DOHH2 (cell line): Measurements from ENCODE around the gene GOLGA2.

ENCODE experiments used
- H3F3A ChIP-seq: fragments of 200-600 bp; sonication (generic), shearing (Covaris generic); 2 replicates; pipeline ENCODE4 v1.6.0; 2016; ENCODE audit warnings: antibody characterized with exemption, mild to moderate bottlenecking; ENCODE audit not compliant: control insufficient read depth, insufficient read depth
- H3K27ac ChIP-seq: fragments of 200-600 bp; sonication (generic); 2 replicates; pipeline ENCODE4 v1.5.1; 2014; ENCODE audit warnings: low read depth, mild to moderate bottlenecking, low read length, moderate library complexity
- H3K27me3 ChIP-seq: fragments of 200-600 bp; sonication (generic); 2 replicates; pipeline ENCODE4 v1.6.1; 2014; ENCODE audit warnings: mild to moderate bottlenecking, low read length, mixed read lengths; ENCODE audit not compliant: control insufficient read depth
- H3K36me3 ChIP-seq: fragments of 200-600 bp; sonication (generic); 2 replicates; pipeline ENCODE4 v1.6.1; 2014; ENCODE audit warnings: mild to moderate bottlenecking, low read length, moderate library complexity, mixed read lengths; ENCODE audit not compliant: control insufficient read depth
- H3K4me1 ChIP-seq: fragments of 200-600 bp; sonication (generic); 2 replicates; pipeline ENCODE4 v1.6.1; 2014; ENCODE audit warnings: mild to moderate bottlenecking, low read length, mixed read lengths; ENCODE audit not compliant: control insufficient read depth
- H3K4me2 ChIP-seq: fragments of 200-600 bp; sonication (generic); 2 replicates; pipeline ENCODE4 v1.6.0; 2014; ENCODE audit warnings: mild to moderate bottlenecking, low read length, moderate library complexity
- H3K4me3 ChIP-seq: fragments of 200-600 bp; sonication (generic); 2 replicates; pipeline ENCODE4 v1.5.1; 2014; ENCODE audit warnings: mild to moderate bottlenecking, low read length, mixed read lengths
- H3K79me2 ChIP-seq: fragments of 200-600 bp; sonication (generic); 2 replicates; pipeline ENCODE4 v1.6.1; 2014; ENCODE audit warnings: mild to moderate bottlenecking, low read length, mixed read lengths; ENCODE audit not compliant: control insufficient read depth
- H3K9me2 ChIP-seq: fragments of 200-600 bp; sonication (generic); replicated peaks from 2 replicates; pipeline ENCODE4 v1.6.1; 2014; ENCODE audit warnings: mild to moderate bottlenecking, low read length, mixed read lengths; ENCODE audit not compliant: control insufficient read depth
- H3K9me3 ChIP-seq: fragments of 200-600 bp; sonication (generic); 2 replicates; pipeline ENCODE4 v1.6.1; 2014; ENCODE audit warnings: antibody characterized with exemption, low read length, mixed read lengths; ENCODE audit not compliant: control insufficient read depth, insufficient read depth
- H4K20me1 ChIP-seq: fragments of 200-600 bp; sonication (generic); 2 replicates; pipeline ENCODE4 v1.6.0; 2014; ENCODE audit warnings: low read depth, mild to moderate bottlenecking, antibody characterized with exemption, low read length, moderate library complexity; ENCODE audit not compliant: control insufficient read depth, insufficient read depth
- CTCF ChIP-seq: fragments of 200-600 bp; sonication (generic); IDR thresholded peaks from one replicate; pipeline ENCODE4 v1.5.1; 2014; ENCODE audit warnings: antibody characterized with exemption, mild to moderate bottlenecking, low read depth, low read length; ENCODE audit not compliant: poor library complexity, severe bottlenecking
- EZH2phosphoT487 ChIP-seq: fragments of 200-600 bp; sonication (generic); IDR thresholded peaks from 2 replicates; pipeline ENCODE4 v1.6.1; 2017; ENCODE audit warnings: borderline replicate concordance, mild to moderate bottlenecking, antibody characterized with exemption, low read length, moderate library complexity, mixed read lengths

Gene GOLGA2

GRCh38 chr9:128323212-128323730, 47.5 kb upstream of the GOLGA2 start:
- H3K4me3 ChIP-seq: peak overlapping the region; percentile 93
- H3K79me2 ChIP-seq: peaks cover 47% of the 10 kb centered on the region

GRCh38 chr9:128322404-128323211, 46.8 kb upstream of the GOLGA2 start, which contains the start of the genes COQ4 and TRUB2:
TSS of gene COQ4 (plus strand) at chr9:128322839. CDS start at chr9:128322859, 20 bp downstream.
TSS of gene TRUB2 (minus strand) at chr9:128322447. CDS start at chr9:128322408, 39 bp downstream.
- Histone ChIP-seq H3K79me2 (peaks cover 47% of the 10 kb centered on the region), H3K4me2 (peak within 1 kb of the TSS; percentile 84), H3K27me3 (no peaks in the 10 kb centered on the region), H3F3A (no peaks in the 10 kb centered on the region), H3K36me3 (peaks cover 30% of the 10 kb centered on the region), H3K9me3 (no peaks in the 10 kb centered on the region), H3K9me2 (no peaks in the 10 kb centered on the region), H3K4me3 (peak within 1 kb of the TSS; percentile 93), H3K4me1 (peaks cover 23% of the 10 kb centered on the region), H4K20me1 (no peaks in the 10 kb centered on the region), H3K27ac (peak within 1 kb of the TSS; percentile 71)
- TF ChIP-seq EZH2phosphoT487: no peak
- TF ChIP-seq CTCF: peak; percentile 21

More at GRCh38 chr9:128323212-128323730, 47.5 kb upstream of the GOLGA2 start:
- no peaks in the 10 kb centered on the region for H4K20me1 ChIP-seq
- H3K27me3 ChIP-seq: no peaks in the 10 kb centered on the region
- peak overlapping the region; percentile 71 for H3K27ac ChIP-seq
- H3K4me1 ChIP-seq: peaks cover 23% of the 10 kb centered on the region
- H3K9me3 ChIP-seq: no peaks in the 10 kb centered on the region
- H3K9me2 ChIP-seq: no peaks in the 10 kb centered on the region
- peaks cover 32% of the 10 kb centered on the region for H3K36me3 ChIP-seq
- TF ChIP-seq EZH2phosphoT487 (no peak), CTCF (no peak)
- no peaks in the 10 kb centered on the region for H3F3A ChIP-seq
- H3K4me2 ChIP-seq: peak overlapping the region; percentile 84

- TF ChIP-seq EZH2phosphoT487 (no peak), CTCF (no peak)
- H3K79me2 ChIP-seq: peaks cover 47% of the 10 kb centered on the region
- H3F3A ChIP-seq: no peaks in the 10 kb centered on the region
- H3K27me3 ChIP-seq: no peaks in the 10 kb centered on the region
- no peaks in the 10 kb centered on the region for H3K9me2 ChIP-seq
- peak overlapping the region; percentile 71 for H3K27ac ChIP-seq
- no peaks in the 10 kb centered on the region for H4K20me1 ChIP-seq
- H3K9me3 ChIP-seq: no peaks in the 10 kb centered on the region
- peaks cover 23% of the 10 kb centered on the region for H3K4me1 ChIP-seq
- H3K36me3 ChIP-seq: peaks cover 33% of the 10 kb centered on the region
- H3K4me2 ChIP-seq: peak overlapping the region; percentile 84
- H3K4me3 ChIP-seq: peak overlapping the region; percentile 93
Measured at GRCh38 chr9:128321879-128322403, 46.1 kb upstream of the GOLGA2 start.
